TTC549 (cell line): ENCODE measurements around the gene DNAH8.

ENCODE experiments used
- FAIRE-seq: peaks from 2 replicates; lab custom pipeline; 2012; peaks lifted over from hg19 to GRCh38; lab: Jason Lieb, UNC

DNAH8 gene

GRCh38 chr6:39075807-39076622 lies 360.9 kb downstream of the DNAH8 start:
- FAIRE-seq: no peak

- FAIRE-seq: no peak
Observed at GRCh38 chr6:39076623-39077535, 361.8 kb downstream of the DNAH8 start.

GRCh38 chr6:39077882-39078594 lies 362.9 kb downstream of the DNAH8 start:
- no peak for FAIRE-seq

GRCh38 chr6:39078695-39079094 lies 363.6 kb downstream of the DNAH8 start:
- no peak for FAIRE-seq

- no peak for FAIRE-seq
Observed at GRCh38 chr6:39079197-39080125, 364.4 kb downstream of the DNAH8 start.
